H9 (cell line): ENCODE measurements around the gene FBN3. TPM values are rescaled to one million over a fixed set of nuclear protein-coding genes. Genes with fewer than 3 reads are reported as not detected.

Experiments
- DNase-seq: peaks from one replicate; pipeline ENCODE4 v3.0.0-alpha.2; 2017
- H2AFZ ChIP-seq: one replicate; pipeline ENCODE4 v1.6.1; 2013; ENCODE audit warnings: mild to moderate bottlenecking, low read length, control low read depth, moderate library complexity
- H2AK5ac ChIP-seq: 2 replicates; pipeline ENCODE4 v1.6.1; 2013; ENCODE audit warnings: low read length, control low read depth, mixed read lengths; ENCODE audit not compliant: insufficient read length
- H2BK120ac ChIP-seq: one replicate; pipeline ENCODE4 v1.6.1; 2013; ENCODE audit warnings: low read depth, mild to moderate bottlenecking, low read length, control low read depth, inconsistent platforms; ENCODE audit not compliant: poor library complexity, severe bottlenecking
- H2BK12ac ChIP-seq: 2 replicates; pipeline ENCODE4 v1.6.1; 2013; ENCODE audit warnings: low read length, control low read depth, mixed read lengths, low read depth; ENCODE audit not compliant: insufficient read length
- H2BK15ac ChIP-seq: 2 replicates; pipeline ENCODE4 v1.6.1; 2013; ENCODE audit warnings: low read depth, low read length, control low read depth
- H2BK20ac ChIP-seq: one replicate; pipeline ENCODE4 v1.6.1; 2013; ENCODE audit warnings: low read depth, mild to moderate bottlenecking, low read length, control low read depth, inconsistent platforms; ENCODE audit not compliant: poor library complexity, severe bottlenecking
- H2BK5ac ChIP-seq: 2 replicates; pipeline ENCODE4 v1.6.1; 2013; ENCODE audit warnings: low read length, control low read depth, mixed read lengths; ENCODE audit not compliant: insufficient read length
- H3K14ac ChIP-seq: 2 replicates; pipeline ENCODE4 v1.6.1; 2013; ENCODE audit warnings: low read length, control low read depth; ENCODE audit not compliant: insufficient read depth
- H3K18ac ChIP-seq: 2 replicates; pipeline ENCODE4 v1.6.1; 2013; ENCODE audit warnings: low read depth, mild to moderate bottlenecking, mixed read lengths, low read length, control low read depth; ENCODE audit not compliant: insufficient read length
- H3K23ac ChIP-seq: 2 replicates; pipeline ENCODE4 v1.6.1; 2013; ENCODE audit warnings: low read length, control low read depth, mixed read lengths, low read depth; ENCODE audit not compliant: insufficient read length
- H3K23me2 ChIP-seq: 2 replicates; pipeline ENCODE4 v1.6.1; 2013; ENCODE audit warnings: low read depth, mild to moderate bottlenecking, mixed read lengths, low read length, control low read depth; ENCODE audit not compliant: insufficient read length, poor library complexity, severe bottlenecking
- H3K27ac ChIP-seq: 2 replicates; pipeline ENCODE4 v1.5.1; 2013; ENCODE audit warnings: low read length, control low read depth, mixed read lengths, low read depth; ENCODE audit not compliant: insufficient read length
- H3K27me3 ChIP-seq: 2 replicates; pipeline ENCODE4 v1.6.1; 2013; ENCODE audit warnings: low read length, control low read depth, inconsistent platforms; ENCODE audit not compliant: insufficient read depth
- H3K4ac ChIP-seq: 2 replicates; pipeline ENCODE4 v1.6.1; 2013; ENCODE audit warnings: low read depth, mild to moderate bottlenecking, control low read depth, inconsistent platforms, low read length, moderate library complexity
- H3K4me1 ChIP-seq: 2 replicates; pipeline ENCODE4 v1.6.1; 2013; ENCODE audit warnings: low read length, control low read depth, inconsistent platforms; ENCODE audit not compliant: insufficient read depth
- H3K4me2 ChIP-seq: 2 replicates; pipeline ENCODE4 v1.6.1; 2013; ENCODE audit warnings: low read length, control low read depth, mixed read lengths; ENCODE audit not compliant: insufficient read length, insufficient read depth
- H3K56ac ChIP-seq: 2 replicates; pipeline ENCODE4 v1.6.1; 2013; ENCODE audit warnings: low read depth, mild to moderate bottlenecking, mixed read lengths, low read length, control low read depth; ENCODE audit not compliant: insufficient read length
- H3K79me1 ChIP-seq: 2 replicates; pipeline ENCODE4 v1.6.1; 2013; ENCODE audit warnings: low read depth, mild to moderate bottlenecking, moderate library complexity, low read length, control low read depth, inconsistent platforms; ENCODE audit not compliant: insufficient read depth, poor library complexity, severe bottlenecking
- H3K79me2 ChIP-seq: 2 replicates; pipeline ENCODE4 v1.6.1; 2013; ENCODE audit warnings: low read length, control low read depth, inconsistent platforms; ENCODE audit not compliant: insufficient read depth
- H3K9ac ChIP-seq: 2 replicates; pipeline ENCODE4 v1.6.1; 2013; ENCODE audit warnings: low read length, control low read depth, mixed read lengths; ENCODE audit not compliant: insufficient read length; ENCODE audit errors: extremely low read depth
- H3K9me3 ChIP-seq: one replicate; pipeline ENCODE4 v1.6.1; 2013; ENCODE audit warnings: low read depth, low read length, inconsistent platforms; ENCODE audit not compliant: control insufficient read depth
- H3T11ph ChIP-seq: one replicate; pipeline ENCODE4 v1.6.1; 2013; ENCODE audit warnings: mild to moderate bottlenecking, low read length, control low read depth, inconsistent platforms
- H4K20me1 ChIP-seq: one replicate; pipeline ENCODE4 v1.6.1; 2013; ENCODE audit not compliant: control insufficient read depth, insufficient read length, insufficient read depth
- H4K5ac ChIP-seq: 2 replicates; pipeline ENCODE4 v1.6.1; 2013; ENCODE audit warnings: low read depth, mild to moderate bottlenecking, mixed read lengths, low read length, control low read depth; ENCODE audit not compliant: insufficient read length
- H4K8ac ChIP-seq: replicated peaks from 2 replicates; pipeline ENCODE4 v1.6.1; 2013; ENCODE audit warnings: low read length, control low read depth, mixed read lengths, low read depth; ENCODE audit not compliant: insufficient read length
- H4K91ac ChIP-seq: 2 replicates; pipeline ENCODE4 v1.6.1; 2013; ENCODE audit warnings: low read depth, mild to moderate bottlenecking, moderate library complexity, mixed read lengths, low read length, control low read depth; ENCODE audit not compliant: insufficient read length
- H3K27ac Mint-ChIP-seq, 3 experiments: 2 replicates in 2 of 3; 3 replicates in 1 of 3; pipeline ENCODE4 v1.8.0; 2020 to 2021; ENCODE audit warnings: mixed read lengths in 3 of 3, mild to moderate bottlenecking in 1 of 3, moderate library complexity in 1 of 3
- H3K27me3 Mint-ChIP-seq: 2 replicates; pipeline ENCODE4 v1.8.0; 2021; ENCODE audit warnings: low read depth, mild to moderate bottlenecking, moderate library complexity, mixed read lengths
- H3K36me3 Mint-ChIP-seq, 3 experiments: 2 replicates in 2 of 3; 3 replicates in 1 of 3; pipeline ENCODE4 v1.8.0; 2020 to 2021; ENCODE audit warnings: low read depth in 3 of 3, mixed read lengths in 3 of 3; ENCODE audit not compliant: insufficient read depth in 1 of 3
- H3K4me1 Mint-ChIP-seq, 2 experiments: 2 replicates each; pipeline ENCODE4 v1.8.0; 2020; ENCODE audit warnings: mixed read lengths in 2 of 2
- H3K4me3 Mint-ChIP-seq, 2 experiments: 2 replicates in 1 of 2; 3 replicates in 1 of 2; pipeline ENCODE4 v1.8.0; 2020 to 2021; ENCODE audit warnings: mild to moderate bottlenecking in 2 of 2, mixed read lengths in 2 of 2, moderate library complexity in 1 of 2
- H3K9me3 Mint-ChIP-seq, 2 experiments: 2 replicates in 1 of 2; 3 replicates in 1 of 2; pipeline ENCODE4 v1.8.0; 2020; ENCODE audit warnings: mild to moderate bottlenecking in 2 of 2, mixed read lengths in 2 of 2, moderate library complexity in 1 of 2
- WGBS: extraction: QIAGEN DNeasy Blood & Tissue Kit; methylation state at CpG from one replicate; pipeline ENCODE4 v1.1.7; 2013; ENCODE audit warnings: missing lambda C conversion rate, low lambda C conversion rate, mixed read lengths; ENCODE audit not compliant: insufficient read length; ENCODE audit errors: extremely low coverage; 5-methylcytosine and 5-hydroxymethylcytosine counted together
- total RNA-seq: library from RNA; stranded (reverse); gene quantifications from 2 replicates; pipeline ENCODE4 v1.2.1, GENCODE V29; 2021
- TF ChIP-seq, protein P1 (sequence below): fragments of 200-600 bp; sonication (generic); conservative IDR thresholded peaks from 3 replicates; pipeline ENCODE4 v1.8.0; 2021; ENCODE audit warnings: antibody characterized with exemption, mild to moderate bottlenecking

The FBN3 gene
- total RNA-seq, 1 experiment from 2014 or later: 31.0 TPM

DNA sequence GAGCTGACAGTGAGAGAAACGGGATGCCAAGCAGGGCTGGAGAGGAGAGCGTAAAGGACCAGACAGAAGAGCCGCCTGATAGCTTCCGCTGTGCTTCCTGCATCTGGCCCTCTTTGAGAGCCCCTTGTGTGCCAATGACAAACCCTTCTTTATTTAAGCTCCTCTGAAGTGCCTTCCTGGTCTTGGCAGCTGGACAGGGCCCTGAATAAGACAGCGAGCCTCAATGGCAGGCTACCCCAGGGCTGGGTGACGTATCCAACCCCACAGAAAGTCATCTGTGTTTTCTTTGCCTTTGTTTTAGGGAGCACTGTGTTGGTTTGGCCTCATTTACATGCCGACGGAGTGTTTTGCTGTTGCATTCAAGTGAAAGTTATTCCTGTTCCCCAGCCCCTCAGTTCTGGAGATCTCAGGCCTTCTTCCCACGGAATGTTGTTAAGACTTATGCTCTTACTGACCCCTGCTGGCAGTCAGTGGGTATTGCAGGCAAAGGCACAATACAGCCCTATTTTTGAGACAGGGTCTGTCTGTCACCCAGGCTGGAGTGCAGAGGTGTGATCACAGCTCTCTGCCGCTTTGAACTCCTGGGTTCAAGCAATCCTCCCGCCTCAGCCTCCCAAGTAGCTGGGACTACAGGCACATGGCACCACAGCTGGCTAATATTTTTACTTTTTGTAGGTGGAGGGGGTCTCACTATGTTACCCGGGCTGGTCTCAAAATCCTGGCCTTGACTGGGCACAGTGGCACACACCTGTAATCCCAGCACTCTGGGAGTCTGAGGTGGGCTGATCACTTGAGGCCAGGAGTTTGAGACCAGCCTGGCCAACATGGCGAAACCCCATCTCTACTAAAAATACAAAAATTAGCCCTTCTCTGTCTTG, 80.1 kb downstream of the FBN3 start:
- Mint-ChIP-seq H3K4me3 (no peak overlapping the region), H3K9me3 (peaks cover 16 to 19% of the 10 kb centered on the region in 2 experiments), H3K27me3 (0 out of 2 replicates have a peak, but pooled peaks cover 2% of the 10 kb centered on the region), H3K4me1 (no peaks in the 10 kb centered on the region), H3K36me3 (peaks cover 28 to 36% (median 33%) of the 10 kb centered on the region in 3 experiments), H3K27ac (peak overlapping the region in 1 of 3 experiments; percentile 70; a peak in 1 of 7 replicates)
- DNase-seq: no peak
- no peaks in the 10 kb centered on the region for H3K79me2 ChIP-seq
- H3K4ac ChIP-seq: no peak overlapping the region
- no peaks in the 10 kb centered on the region for H3K79me1 ChIP-seq
- no peaks in the 10 kb centered on the region for H3K4me1 ChIP-seq
- H3K56ac ChIP-seq: no peak overlapping the region
- no peaks in the 10 kb centered on the region for H3K23me2 ChIP-seq
- H4K20me1 ChIP-seq: no peaks in the 10 kb centered on the region
- no peak overlapping the region for H4K5ac ChIP-seq
- H3K18ac ChIP-seq: no peak overlapping the region
- H2BK120ac ChIP-seq: no peak overlapping the region
- no peak overlapping the region for H4K91ac ChIP-seq
- H3K14ac ChIP-seq: no peak overlapping the region
- no CpG with 5 or more reads among the region's 13 CpGs for WGBS
- H2BK20ac ChIP-seq: no peak overlapping the region
- H3K23ac ChIP-seq: no peak overlapping the region
- no peak overlapping the region for H3K27ac ChIP-seq
- no peak overlapping the region for H2BK12ac ChIP-seq
- no peak overlapping the region for H3K9ac ChIP-seq
- H4K8ac ChIP-seq: no peak overlapping the region
- no peak overlapping the region for H2BK5ac ChIP-seq
- TF ChIP-seq, protein P1, sequence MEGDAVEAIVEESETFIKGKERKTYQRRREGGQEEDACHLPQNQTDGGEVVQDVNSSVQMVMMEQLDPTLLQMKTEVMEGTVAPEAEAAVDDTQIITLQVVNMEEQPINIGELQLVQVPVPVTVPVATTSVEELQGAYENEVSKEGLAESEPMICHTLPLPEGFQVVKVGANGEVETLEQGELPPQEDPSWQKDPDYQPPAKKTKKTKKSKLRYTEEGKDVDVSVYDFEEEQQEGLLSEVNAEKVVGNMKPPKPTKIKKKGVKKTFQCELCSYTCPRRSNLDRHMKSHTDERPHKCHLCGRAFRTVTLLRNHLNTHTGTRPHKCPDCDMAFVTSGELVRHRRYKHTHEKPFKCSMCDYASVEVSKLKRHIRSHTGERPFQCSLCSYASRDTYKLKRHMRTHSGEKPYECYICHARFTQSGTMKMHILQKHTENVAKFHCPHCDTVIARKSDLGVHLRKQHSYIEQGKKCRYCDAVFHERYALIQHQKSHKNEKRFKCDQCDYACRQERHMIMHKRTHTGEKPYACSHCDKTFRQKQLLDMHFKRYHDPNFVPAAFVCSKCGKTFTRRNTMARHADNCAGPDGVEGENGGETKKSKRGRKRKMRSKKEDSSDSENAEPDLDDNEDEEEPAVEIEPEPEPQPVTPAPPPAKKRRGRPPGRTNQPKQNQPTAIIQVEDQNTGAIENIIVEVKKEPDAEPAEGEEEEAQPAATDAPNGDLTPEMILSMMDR: peak; percentile 92
- H3K27me3 ChIP-seq: no peaks in the 10 kb centered on the region
- H2AFZ ChIP-seq: no peak overlapping the region
- H3T11ph ChIP-seq: no peak overlapping the region
- no peak overlapping the region for H2AK5ac ChIP-seq
- no peaks in the 10 kb centered on the region for H3K9me3 ChIP-seq
- H2BK15ac ChIP-seq: no peak overlapping the region
- no peak overlapping the region for H3K4me2 ChIP-seq
